Diencephalon (tissue), 1 donor: ENCODE data around the gene MINDY3. TPM values are rescaled to one million over a fixed set of nuclear protein-coding genes. Genes with fewer than 3 reads are reported as not detected.

Source experiments
- total RNA-seq: library from RNA; depleted of rRNA; stranded (reverse); fragments of >200 nt; gene quantifications from one replicate; pipeline ENCODE4 v1.2.3, GENCODE V29; 2014

MINDY3 gene
- 110 TPM for total RNA-seq

GRCh38 chr10:15859906-15860691, at the start of gene MINDY3:
TSS of gene MINDY3 (minus strand) at chr10:15860507. CDS start at chr10:15860299, 208 bp downstream.

Other genes with a start within 250 kb of the MINDY3 start
- gene ITGA8, start 140.6 kb downstream of the MINDY3 start, total RNA-seq = 6.5 TPM